Neural cell (in vitro differentiated cells): ENCODE results near the gene GRID1.

ENCODE experiments used
- EP300 ChIP-seq: fragments of 450-650 bp; conservative IDR thresholded peaks from 2 replicates; pipeline ENCODE4 v1.6.1; 2014; ENCODE audit warnings: antibody characterized with exemption, mild to moderate bottlenecking, moderate library complexity; ENCODE audit not compliant: poor library complexity, severe bottlenecking
- EZH2 ChIP-seq: fragments of 200-600, 300-800 bp; shearing (Covaris generic), sonication (generic); IDR thresholded peaks from 2 replicates; pipeline ENCODE4 v1.6.1; 2014; ENCODE audit warnings: antibody characterized with exemption, low read length, borderline replicate concordance, mild to moderate bottlenecking; ENCODE audit not compliant: insufficient read depth, poor library complexity, severe bottlenecking
- MXI1 ChIP-seq: fragments of 450-650 bp; conservative IDR thresholded peaks from 2 replicates; pipeline ENCODE4 v1.6.1; 2014; ENCODE audit warnings: antibody characterized with exemption, mild to moderate bottlenecking; ENCODE audit not compliant: poor library complexity, severe bottlenecking
- POLR2AphosphoS5 ChIP-seq: IDR thresholded peaks from 2 replicates; pipeline ENCODE4 v1.6.1; 2012
- SMC3 ChIP-seq: fragments of 450-650 bp; conservative IDR thresholded peaks from 2 replicates; pipeline ENCODE4 v1.6.1; 2014; ENCODE audit warnings: antibody characterized with exemption, mild to moderate bottlenecking, moderate library complexity; ENCODE audit not compliant: poor library complexity
- TF ChIP-seq, protein P1 (sequence below): IDR thresholded peaks from 2 replicates; pipeline ENCODE4 v1.6.1; 2012; ENCODE audit warnings: borderline replicate concordance
- TF ChIP-seq, protein P2 (sequence below): fragments of 450-650 bp; IDR thresholded peaks from 2 replicates; pipeline ENCODE4 v1.5.1; 2014; ENCODE audit warnings: antibody characterized with exemption, mild to moderate bottlenecking, moderate library complexity; ENCODE audit not compliant: poor library complexity, severe bottlenecking

DNA sequence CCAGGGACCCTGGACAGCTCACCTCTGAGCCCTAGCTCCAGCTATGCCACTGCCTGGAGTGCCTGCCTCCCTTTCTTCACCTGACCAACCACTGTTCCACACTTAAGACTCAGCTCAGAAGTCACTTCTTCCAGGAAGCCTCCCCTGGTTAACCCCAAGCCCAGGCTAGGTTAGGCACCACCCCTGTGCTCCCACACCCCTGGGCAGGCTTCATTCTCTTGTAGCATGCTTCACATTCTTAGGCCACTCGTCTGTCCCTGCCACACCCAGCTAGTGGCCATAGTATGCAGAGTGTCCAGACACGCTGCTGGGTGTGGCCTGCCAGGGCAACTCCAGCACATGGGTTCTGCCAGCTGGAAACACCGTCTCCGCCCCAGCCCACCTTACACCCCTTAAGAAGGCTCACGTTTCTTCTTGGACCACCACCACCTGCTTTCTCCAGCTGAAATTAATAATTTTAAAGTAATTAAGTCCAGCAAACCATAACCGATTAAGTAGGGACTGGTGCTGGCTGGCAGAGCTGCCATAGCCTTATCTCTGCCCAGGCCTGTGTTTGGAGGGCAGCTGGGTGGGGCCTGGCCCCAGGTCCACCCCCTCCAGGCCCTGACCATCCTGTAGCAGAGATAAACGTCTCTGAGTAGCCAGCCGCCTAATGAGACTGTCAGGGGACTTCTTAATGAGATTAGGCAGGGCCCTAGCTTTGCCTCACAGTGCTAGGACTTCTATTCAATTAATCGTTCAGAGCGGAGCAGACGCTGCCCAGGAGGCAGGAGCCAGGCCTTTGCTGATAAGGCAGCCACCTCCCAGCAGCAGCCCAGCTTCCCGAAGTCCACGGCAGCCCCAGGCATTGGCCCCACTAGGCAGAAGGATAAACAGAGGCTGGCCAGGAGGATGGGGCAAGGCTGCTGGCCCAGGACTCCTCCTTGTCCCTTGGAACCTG is 20.5 kb downstream of the GRID1 start:
- TF ChIP-seq EP300 (no peak), EZH2 (no peak), MXI1 (no peak), POLR2AphosphoS5 (no peak), SMC3 (no peak)
- TF ChIP-seq, protein P1, sequence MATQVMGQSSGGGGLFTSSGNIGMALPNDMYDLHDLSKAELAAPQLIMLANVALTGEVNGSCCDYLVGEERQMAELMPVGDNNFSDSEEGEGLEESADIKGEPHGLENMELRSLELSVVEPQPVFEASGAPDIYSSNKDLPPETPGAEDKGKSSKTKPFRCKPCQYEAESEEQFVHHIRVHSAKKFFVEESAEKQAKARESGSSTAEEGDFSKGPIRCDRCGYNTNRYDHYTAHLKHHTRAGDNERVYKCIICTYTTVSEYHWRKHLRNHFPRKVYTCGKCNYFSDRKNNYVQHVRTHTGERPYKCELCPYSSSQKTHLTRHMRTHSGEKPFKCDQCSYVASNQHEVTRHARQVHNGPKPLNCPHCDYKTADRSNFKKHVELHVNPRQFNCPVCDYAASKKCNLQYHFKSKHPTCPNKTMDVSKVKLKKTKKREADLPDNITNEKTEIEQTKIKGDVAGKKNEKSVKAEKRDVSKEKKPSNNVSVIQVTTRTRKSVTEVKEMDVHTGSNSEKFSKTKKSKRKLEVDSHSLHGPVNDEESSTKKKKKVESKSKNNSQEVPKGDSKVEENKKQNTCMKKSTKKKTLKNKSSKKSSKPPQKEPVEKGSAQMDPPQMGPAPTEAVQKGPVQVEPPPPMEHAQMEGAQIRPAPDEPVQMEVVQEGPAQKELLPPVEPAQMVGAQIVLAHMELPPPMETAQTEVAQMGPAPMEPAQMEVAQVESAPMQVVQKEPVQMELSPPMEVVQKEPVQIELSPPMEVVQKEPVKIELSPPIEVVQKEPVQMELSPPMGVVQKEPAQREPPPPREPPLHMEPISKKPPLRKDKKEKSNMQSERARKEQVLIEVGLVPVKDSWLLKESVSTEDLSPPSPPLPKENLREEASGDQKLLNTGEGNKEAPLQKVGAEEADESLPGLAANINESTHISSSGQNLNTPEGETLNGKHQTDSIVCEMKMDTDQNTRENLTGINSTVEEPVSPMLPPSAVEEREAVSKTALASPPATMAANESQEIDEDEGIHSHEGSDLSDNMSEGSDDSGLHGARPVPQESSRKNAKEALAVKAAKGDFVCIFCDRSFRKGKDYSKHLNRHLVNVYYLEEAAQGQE = no peak
- TF ChIP-seq, protein P2, sequence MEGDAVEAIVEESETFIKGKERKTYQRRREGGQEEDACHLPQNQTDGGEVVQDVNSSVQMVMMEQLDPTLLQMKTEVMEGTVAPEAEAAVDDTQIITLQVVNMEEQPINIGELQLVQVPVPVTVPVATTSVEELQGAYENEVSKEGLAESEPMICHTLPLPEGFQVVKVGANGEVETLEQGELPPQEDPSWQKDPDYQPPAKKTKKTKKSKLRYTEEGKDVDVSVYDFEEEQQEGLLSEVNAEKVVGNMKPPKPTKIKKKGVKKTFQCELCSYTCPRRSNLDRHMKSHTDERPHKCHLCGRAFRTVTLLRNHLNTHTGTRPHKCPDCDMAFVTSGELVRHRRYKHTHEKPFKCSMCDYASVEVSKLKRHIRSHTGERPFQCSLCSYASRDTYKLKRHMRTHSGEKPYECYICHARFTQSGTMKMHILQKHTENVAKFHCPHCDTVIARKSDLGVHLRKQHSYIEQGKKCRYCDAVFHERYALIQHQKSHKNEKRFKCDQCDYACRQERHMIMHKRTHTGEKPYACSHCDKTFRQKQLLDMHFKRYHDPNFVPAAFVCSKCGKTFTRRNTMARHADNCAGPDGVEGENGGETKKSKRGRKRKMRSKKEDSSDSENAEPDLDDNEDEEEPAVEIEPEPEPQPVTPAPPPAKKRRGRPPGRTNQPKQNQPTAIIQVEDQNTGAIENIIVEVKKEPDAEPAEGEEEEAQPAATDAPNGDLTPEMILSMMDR = no peak
